Measurements from ENCODE around the gene PTPRN2. TPM values are rescaled to one million over a fixed set of nuclear protein-coding genes. Genes with fewer than 3 reads are reported as not detected.

PTPRN2 gene
- total and polyA plus RNA-seq, 9 of the 15 experiments (the other 6 are each of a cell fraction or from before 2014, with no cell fraction given), result not detected

GRCh38 chr7:158592541-158592940 lies 4.9 kb upstream of the PTPRN2 start:
- POLR2A ChIA-PET, result no interaction called here
- peaks cover 0 to 11% of the 10 kb centered on the region in 2 experiments; a peak in 2 of 5 replicates for H3K4me1 ChIP-seq (replicated peaks in 1 of 2; ENCODE audit: control insufficient read depth in 2 of 2, insufficient read depth in 2 of 2, low read length in 2 of 2)
- 0% methylated on average over 1 of the region's 1 CpG for WGBS (ENCODE audit: insufficient coverage, low coverage, missing lambda C conversion rate)
- no peak overlapping the region for H3K4me3 ChIP-seq
- DNase-seq (ENCODE audit: extremely low read depth in 1 of 4, low spot score in 3 of 4) (no peak), FAIRE-seq (peak; percentile 62), ATAC-seq (no peak)
- H3K79me2 ChIP-seq (ENCODE audit: control insufficient read depth, insufficient read depth, low read length), result no peaks in the 10 kb centered on the region
- CTCF ChIA-PET (ENCODE audit: low intra/inter-chr PET ratio), result no interaction called here
- no peak for TF ChIP-seq EHMT2 (IDR thresholded peaks at IDR 0.05)
- H3K27me3 ChIP-seq (ENCODE audit: control insufficient read depth in 2 of 2, insufficient read depth in 2 of 2, low read length in 2 of 2), result peaks cover 28 to 45% of the 10 kb centered on the region in 2 experiments
- no peak overlapping the region for H2AFZ ChIP-seq (ENCODE audit: low read depth, low read length)
- H3K27ac ChIP-seq (ENCODE audit: extremely low read depth, low read depth, low read length), result no peak overlapping the region
- intact Hi-C loops (cut with micrococcal nuclease), result no loop called here
- no peaks in the 10 kb centered on the region for H3K36me3 ChIP-seq (ENCODE audit: control insufficient read depth, insufficient read depth, low read length)
- no TSS peak for BruUV-seq (replicated peaks)
- H3K9ac ChIP-seq (ENCODE audit: insufficient read depth in 1 of 2, low read depth in 2 of 2, low read length in 2 of 2), result no peak overlapping the region
- no peaks in the 10 kb centered on the region for H3K9me1 ChIP-seq (ENCODE audit: control insufficient read depth, insufficient read depth, low read length)
- in situ Hi-C loops (cut with MboI), result no loop called here
- no peak overlapping the region for H3K4me2 ChIP-seq (ENCODE audit: insufficient read depth, low read length)
- H3K9me3 ChIP-seq (replicated peaks; ENCODE audit: control insufficient read depth, insufficient read depth, low read depth, low read length), result peaks cover 8% of the 10 kb centered on the region
- H4K20me1 ChIP-seq (replicated peaks; ENCODE audit: control insufficient read depth, insufficient read depth, low read length), result peaks cover 5% of the 10 kb centered on the region; the same call in 1 of the 2 replicates

- Histone ChIP-seq H3K9ac (ENCODE audit: insufficient read depth in 1 of 2, low read depth in 2 of 2, low read length in 2 of 2) (no peak overlapping the region), H3K79me2 (ENCODE audit: control insufficient read depth, insufficient read depth, low read length) (no peaks in the 10 kb centered on the region), H3K9me1 (ENCODE audit: control insufficient read depth, insufficient read depth, low read length) (no peaks in the 10 kb centered on the region), H3K4me2 (ENCODE audit: insufficient read depth, low read length) (no peak overlapping the region), H3K4me1 (replicated peaks in 1 of 2; ENCODE audit: control insufficient read depth in 2 of 2, insufficient read depth in 2 of 2, low read length in 2 of 2) (peaks cover 0 to 14% of the 10 kb centered on the region in 2 experiments; a peak in 2 of 5 replicates), H2AFZ (ENCODE audit: low read depth, low read length) (no peak overlapping the region), H3K4me3 (no peak overlapping the region), H3K36me3 (ENCODE audit: control insufficient read depth, insufficient read depth, low read length) (no peaks in the 10 kb centered on the region), H3K9me3 (replicated peaks; ENCODE audit: control insufficient read depth, insufficient read depth, low read depth, low read length) (peaks cover 8% of the 10 kb centered on the region), H3K27me3 (ENCODE audit: control insufficient read depth in 2 of 2, insufficient read depth in 2 of 2, low read length in 2 of 2) (peaks cover 28 to 45% of the 10 kb centered on the region in 2 experiments), H4K20me1 (replicated peaks; ENCODE audit: control insufficient read depth, insufficient read depth, low read length) (peaks cover 5% of the 10 kb centered on the region; the same call in 1 of the 2 replicates), H3K27ac (ENCODE audit: extremely low read depth, low read depth, low read length) (no peak overlapping the region; the same call in 2 of the 3 replicates)
- intact Hi-C loops (cut with micrococcal nuclease), result no loop called here
- ATAC-seq (no peak), FAIRE-seq (no peak), DNase-seq (ENCODE audit: extremely low read depth in 1 of 4, low spot score in 3 of 4) (no peak)
- CTCF ChIA-PET (ENCODE audit: low intra/inter-chr PET ratio), result no interaction called here
- WGBS (ENCODE audit: insufficient coverage, low coverage, missing lambda C conversion rate), result under 1% methylated on average over 15 of the region's 15 CpGs
- POLR2A ChIA-PET, result interaction anchor here (0.5 kb wide), 1 partner anchor 450 kb away, joined by 3 read pairs; no protein-coding TSS in a partner anchor
- BruUV-seq (replicated peaks), result no TSS peak
- in situ Hi-C loops (cut with MboI), result no loop called here
- no peak for TF ChIP-seq NCOA6 (IDR thresholded peaks at IDR 0.05)
- no peak for TF ChIP-seq EWSR1 (IDR thresholded peaks at IDR 0.05; ENCODE audit: borderline replicate concordance, low read depth, partially characterized antibody)
- TF ChIP-seq ZBTB34 (CRISPR knock-in tag; IDR thresholded peaks at IDR 0.05), result no peak
- TF ChIP-seq PATZ1 (CRISPR knock-in tag; IDR thresholded peaks at IDR 0.05; ENCODE audit: borderline replicate concordance), result no peak
- TF ChIP-seq CC2D1A (IDR thresholded peaks at IDR 0.05), result no peak
- no peak for TF ChIP-seq HBP1 (CRISPR knock-in tag; IDR thresholded peaks at IDR 0.05)
- no peak for TF ChIP-seq ERF (CRISPR knock-in tag; IDR thresholded peaks at IDR 0.05)
- no peak for TF ChIP-seq ZNF398 (CRISPR knock-in tag; IDR thresholded peaks at IDR 0.05)
Observed at GRCh38 chr7:158591944-158592343, 4.3 kb upstream of the PTPRN2 start.
